HTERT RPE-1 (cell line): ENCODE results near the gene TUBG1.
"Not testable (repeated sequence)": the region's sequence is repeated elsewhere in the genome, so short reads cannot be mapped to it uniquely, and the experiment has no call there.

ENCODE experiments used
- in situ Hi-C: fragments of 300-500 bp; cut with MboI; formaldehyde crosslinking; loops from 4 replicates; pipeline ENCODE4 v1.14.3; 2020; ENCODE audit warnings: low sequenced_read_pairs

TUBG1 gene

GRCh38 chr17:42623271-42623670, 13.8 kb downstream of the TUBG1 start:
- in situ Hi-C loops = no loop called here

GRCh38 chr17:42623732-42624596, 14.5 kb downstream of the TUBG1 start:
- in situ Hi-C loops = no loop called here

GRCh38 chr17:42627032-42627764, 17.7 kb downstream of the TUBG1 start:
- in situ Hi-C loops = not testable (repeated sequence)

- in situ Hi-C loops = no loop called here
These were observed 20.0 kb downstream of the TUBG1 start for GRCh38 chr17:42629411-42630009.

GRCh38 chr17:42632949-42633444, 23.5 kb downstream of the TUBG1 start:
- in situ Hi-C loops = no loop called here

- in situ Hi-C loops = no loop called here
These were observed 30.1 kb downstream of the TUBG1 start for GRCh38 chr17:42639525-42640113.

- in situ Hi-C loops = no loop called here
These were observed 30.6 kb downstream of the TUBG1 start for GRCh38 chr17:42640121-42640520.

GRCh38 chr17:42642336-42642735, 32.9 kb downstream of the TUBG1 start:
- in situ Hi-C loops = no loop called here

GRCh38 chr17:42647778-42648177, 38.3 kb downstream of the TUBG1 start:
- in situ Hi-C loops = no loop called here

GRCh38 chr17:42651392-42651791, 41.9 kb downstream of the TUBG1 start:
- in situ Hi-C loops = no loop called here

GRCh38 chr17:42653179-42654124, 44.0 kb downstream of the TUBG1 start:
- in situ Hi-C loops = no loop called here

- in situ Hi-C loops = no loop called here
These were observed 46.0 kb downstream of the TUBG1 start for GRCh38 chr17:42655528-42655927.

- in situ Hi-C loops = no loop called here
These were observed 48.5 kb downstream of the TUBG1 start for GRCh38 chr17:42657824-42658588.

GRCh38 chr17:42659079-42659931, 49.8 kb downstream of the TUBG1 start, which contains the start of gene TUBG2:
Gene TUBG2, plus strand, starts transcription at chr17:42659284. Its CDS starts 220 bp downstream, at chr17:42659504.
- in situ Hi-C loops = no loop called here

- in situ Hi-C loops = not testable (repeated sequence)
These were observed 50.4 kb downstream of the TUBG1 start for GRCh38 chr17:42659932-42660274.

GRCh38 chr17:42660692-42661345, 51.3 kb downstream of the TUBG1 start:
- in situ Hi-C loops = no loop called here
